ENCODE measurements around the gene SAXO2. TPM values are rescaled to one million over a fixed set of nuclear protein-coding genes. Genes with fewer than 3 reads are reported as not detected.

The SAXO2 gene
- polyA plus RNA-seq, 1 donor from 2014 or later: 8.6 TPM

DNA sequence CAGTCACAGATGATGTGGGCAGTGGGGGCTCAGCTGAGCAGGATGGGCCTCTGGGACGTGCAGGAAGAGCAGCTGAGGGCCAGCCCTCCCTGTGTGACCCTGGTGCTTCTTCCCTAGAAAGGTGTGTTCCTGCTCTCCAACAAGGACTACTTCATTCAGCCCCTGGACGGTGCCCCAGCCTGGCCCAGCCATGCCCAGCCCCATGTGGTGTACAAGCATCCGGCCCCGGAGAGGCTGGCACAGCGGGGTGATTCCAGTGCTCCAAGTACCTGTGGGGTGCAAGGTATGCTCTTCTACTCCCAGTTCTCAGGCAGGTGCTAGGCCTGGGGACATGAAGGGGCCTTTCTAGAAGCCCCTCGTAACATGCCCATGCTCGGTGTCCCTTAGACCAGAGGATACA lies 38.3 kb downstream of the SAXO2 start:
- H3K27ac ChIP-seq (ENCODE audit: low read length): no peak overlapping the region
- no peaks in the 10 kb centered on the region for H4K20me1 ChIP-seq (ENCODE audit: insufficient read depth)
- H3K4me3 ChIP-seq (ENCODE audit: low read length): no peak overlapping the region
- no peaks in the 10 kb centered on the region for H3K79me2 ChIP-seq (replicated peaks; ENCODE audit: insufficient read depth, low read length)
- H3K9ac ChIP-seq (ENCODE audit: low read length): no peak overlapping the region
- H3K4me2 ChIP-seq (ENCODE audit: low read length): no peak overlapping the region
- H3K27me3 ChIP-seq (ENCODE audit: insufficient read depth, low read depth, low read length): no peaks in the 10 kb centered on the region
- H3K9me3 ChIP-seq (ENCODE audit: low read length): no peaks in the 10 kb centered on the region
- no peaks in the 10 kb centered on the region for H3F3A ChIP-seq (ENCODE audit: insufficient read depth, low read length, poor library complexity, severe bottlenecking)
- no peaks in the 10 kb centered on the region for H3K9me2 ChIP-seq (ENCODE audit: insufficient read depth, low read length)
- H3K36me3 ChIP-seq (ENCODE audit: insufficient read depth, low read length): no peaks in the 10 kb centered on the region
- H2AFZ ChIP-seq (ENCODE audit: low read depth, low read length): no peak overlapping the region
- TF ChIP-seq SMC3 (conservative IDR thresholded peaks at IDR 0.05; ENCODE audit: poor library complexity): no peak
- TF ChIP-seq EZH2 (IDR thresholded peaks at IDR 0.05; ENCODE audit: borderline replicate concordance, insufficient read depth, low read length, poor library complexity, severe bottlenecking): no peak
- no peak for TF ChIP-seq MXI1 (conservative IDR thresholded peaks at IDR 0.05; ENCODE audit: poor library complexity, severe bottlenecking)
- TF ChIP-seq POLR2AphosphoS5 (IDR thresholded peaks at IDR 0.05): no peak
- TF ChIP-seq RAD21 (conservative IDR thresholded peaks at IDR 0.05): no peak
- TF ChIP-seq TAF1 (IDR thresholded peaks at IDR 0.05; ENCODE audit: low read depth): no peak
- TF ChIP-seq, protein P1, sequence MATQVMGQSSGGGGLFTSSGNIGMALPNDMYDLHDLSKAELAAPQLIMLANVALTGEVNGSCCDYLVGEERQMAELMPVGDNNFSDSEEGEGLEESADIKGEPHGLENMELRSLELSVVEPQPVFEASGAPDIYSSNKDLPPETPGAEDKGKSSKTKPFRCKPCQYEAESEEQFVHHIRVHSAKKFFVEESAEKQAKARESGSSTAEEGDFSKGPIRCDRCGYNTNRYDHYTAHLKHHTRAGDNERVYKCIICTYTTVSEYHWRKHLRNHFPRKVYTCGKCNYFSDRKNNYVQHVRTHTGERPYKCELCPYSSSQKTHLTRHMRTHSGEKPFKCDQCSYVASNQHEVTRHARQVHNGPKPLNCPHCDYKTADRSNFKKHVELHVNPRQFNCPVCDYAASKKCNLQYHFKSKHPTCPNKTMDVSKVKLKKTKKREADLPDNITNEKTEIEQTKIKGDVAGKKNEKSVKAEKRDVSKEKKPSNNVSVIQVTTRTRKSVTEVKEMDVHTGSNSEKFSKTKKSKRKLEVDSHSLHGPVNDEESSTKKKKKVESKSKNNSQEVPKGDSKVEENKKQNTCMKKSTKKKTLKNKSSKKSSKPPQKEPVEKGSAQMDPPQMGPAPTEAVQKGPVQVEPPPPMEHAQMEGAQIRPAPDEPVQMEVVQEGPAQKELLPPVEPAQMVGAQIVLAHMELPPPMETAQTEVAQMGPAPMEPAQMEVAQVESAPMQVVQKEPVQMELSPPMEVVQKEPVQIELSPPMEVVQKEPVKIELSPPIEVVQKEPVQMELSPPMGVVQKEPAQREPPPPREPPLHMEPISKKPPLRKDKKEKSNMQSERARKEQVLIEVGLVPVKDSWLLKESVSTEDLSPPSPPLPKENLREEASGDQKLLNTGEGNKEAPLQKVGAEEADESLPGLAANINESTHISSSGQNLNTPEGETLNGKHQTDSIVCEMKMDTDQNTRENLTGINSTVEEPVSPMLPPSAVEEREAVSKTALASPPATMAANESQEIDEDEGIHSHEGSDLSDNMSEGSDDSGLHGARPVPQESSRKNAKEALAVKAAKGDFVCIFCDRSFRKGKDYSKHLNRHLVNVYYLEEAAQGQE (IDR thresholded peaks at IDR 0.05; ENCODE audit: borderline replicate concordance): no peak

DNA sequence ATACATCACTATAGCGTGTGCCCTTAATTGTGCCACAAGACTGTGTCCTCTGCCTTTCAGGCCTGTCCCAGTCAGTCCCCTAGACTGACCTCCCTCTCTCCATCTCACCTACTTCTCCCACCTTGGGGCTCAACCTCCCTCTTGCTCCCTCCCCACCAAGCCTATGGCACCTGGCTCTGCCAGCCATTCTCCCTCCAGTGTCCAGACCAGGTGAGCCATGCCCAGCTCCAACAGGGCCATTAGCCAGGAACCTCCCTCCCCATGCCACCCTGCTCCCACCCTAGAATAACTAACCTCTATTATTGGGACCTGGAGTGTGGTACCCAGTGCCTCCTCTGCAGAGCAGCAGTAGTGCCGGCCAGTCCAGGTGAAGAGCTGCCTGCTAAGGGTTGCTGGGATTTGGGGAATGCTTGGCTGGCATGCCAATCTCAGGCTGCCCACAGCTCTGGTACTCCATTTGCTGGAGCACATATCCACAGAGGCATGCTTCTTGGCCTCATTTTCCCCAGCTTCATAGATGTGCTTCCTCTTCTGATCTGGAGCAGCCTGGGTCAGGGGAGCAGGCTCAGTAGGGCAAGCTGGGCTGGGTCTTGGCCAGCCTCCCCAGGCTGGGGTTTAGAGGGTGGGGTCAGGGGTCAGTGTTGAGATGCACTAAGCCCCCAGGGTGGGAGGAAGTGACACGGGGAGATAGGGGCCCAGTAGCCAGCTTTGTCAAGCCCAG lies 38.8 kb downstream of the SAXO2 start:
- Histone ChIP-seq H2AFZ (ENCODE audit: low read depth, low read length) (no peak overlapping the region), H3K36me3 (ENCODE audit: insufficient read depth, low read length) (no peaks in the 10 kb centered on the region), H3F3A (ENCODE audit: insufficient read depth, low read length, poor library complexity, severe bottlenecking) (no peaks in the 10 kb centered on the region), H3K9me2 (ENCODE audit: insufficient read depth, low read length) (no peaks in the 10 kb centered on the region), H3K4me3 (ENCODE audit: low read length) (no peak overlapping the region), H3K79me2 (replicated peaks; ENCODE audit: insufficient read depth, low read length) (no peaks in the 10 kb centered on the region), H3K4me2 (ENCODE audit: low read length) (no peak overlapping the region), H4K20me1 (ENCODE audit: insufficient read depth) (no peaks in the 10 kb centered on the region), H3K9me3 (ENCODE audit: low read length) (no peaks in the 10 kb centered on the region), H3K27ac (ENCODE audit: low read length) (no peak overlapping the region), H3K27me3 (ENCODE audit: insufficient read depth, low read depth, low read length) (no peaks in the 10 kb centered on the region), H3K9ac (ENCODE audit: low read length) (no peak overlapping the region)
- no peak for TF ChIP-seq EZH2 (IDR thresholded peaks at IDR 0.05; ENCODE audit: borderline replicate concordance, insufficient read depth, low read length, poor library complexity, severe bottlenecking)
- TF ChIP-seq EP300 (conservative IDR thresholded peaks at IDR 0.05; ENCODE audit: poor library complexity, severe bottlenecking): no peak
- no peak for TF ChIP-seq MXI1 (conservative IDR thresholded peaks at IDR 0.05; ENCODE audit: poor library complexity, severe bottlenecking)
- no peak for TF ChIP-seq POLR2AphosphoS5 (IDR thresholded peaks at IDR 0.05)
- TF ChIP-seq TAF1 (IDR thresholded peaks at IDR 0.05; ENCODE audit: low read depth): no peak
- no peak for TF ChIP-seq RAD21 (conservative IDR thresholded peaks at IDR 0.05)
- TF ChIP-seq, protein P2, sequence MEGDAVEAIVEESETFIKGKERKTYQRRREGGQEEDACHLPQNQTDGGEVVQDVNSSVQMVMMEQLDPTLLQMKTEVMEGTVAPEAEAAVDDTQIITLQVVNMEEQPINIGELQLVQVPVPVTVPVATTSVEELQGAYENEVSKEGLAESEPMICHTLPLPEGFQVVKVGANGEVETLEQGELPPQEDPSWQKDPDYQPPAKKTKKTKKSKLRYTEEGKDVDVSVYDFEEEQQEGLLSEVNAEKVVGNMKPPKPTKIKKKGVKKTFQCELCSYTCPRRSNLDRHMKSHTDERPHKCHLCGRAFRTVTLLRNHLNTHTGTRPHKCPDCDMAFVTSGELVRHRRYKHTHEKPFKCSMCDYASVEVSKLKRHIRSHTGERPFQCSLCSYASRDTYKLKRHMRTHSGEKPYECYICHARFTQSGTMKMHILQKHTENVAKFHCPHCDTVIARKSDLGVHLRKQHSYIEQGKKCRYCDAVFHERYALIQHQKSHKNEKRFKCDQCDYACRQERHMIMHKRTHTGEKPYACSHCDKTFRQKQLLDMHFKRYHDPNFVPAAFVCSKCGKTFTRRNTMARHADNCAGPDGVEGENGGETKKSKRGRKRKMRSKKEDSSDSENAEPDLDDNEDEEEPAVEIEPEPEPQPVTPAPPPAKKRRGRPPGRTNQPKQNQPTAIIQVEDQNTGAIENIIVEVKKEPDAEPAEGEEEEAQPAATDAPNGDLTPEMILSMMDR (IDR thresholded peaks at IDR 0.05; ENCODE audit: poor library complexity, severe bottlenecking): no peak
- no peak for TF ChIP-seq SMC3 (conservative IDR thresholded peaks at IDR 0.05; ENCODE audit: poor library complexity)
- TF ChIP-seq, protein P1 (IDR thresholded peaks at IDR 0.05; ENCODE audit: borderline replicate concordance): no peak

Measured in neural cell (in vitro differentiated cells).